GM12878 (cell line): Measurements from ENCODE around the gene CD70. TPM values are rescaled to one million over a fixed set of nuclear protein-coding genes. Genes with fewer than 3 reads are reported as not detected.

Experiments used
- CBFB ChIP-seq: IDR thresholded peaks from 2 replicates; pipeline ENCODE4 v1.6.1; 2016; ENCODE audit warnings: antibody characterized with exemption, low read depth
- CEBPB ChIP-seq, 2 experiments: fragments of 150-350 bp in 1 of 2; IDR thresholded peaks; 2 replicates each; pipeline ENCODE4 v1.6.1; 2012 to 2014; ENCODE audit warnings: low read depth in 2 of 2, low read length in 2 of 2, borderline replicate concordance in 1 of 2, inconsistent platforms in 1 of 2
- CREM ChIP-seq: IDR thresholded peaks from 2 replicates; pipeline ENCODE4 v1.6.1; 2014; ENCODE audit warnings: antibody characterized with exemption, low read depth
- ETV6 ChIP-seq, 2 experiments: fragments of 450-650 bp in 1 of 2; IDR thresholded peaks in 1 of 2; conservative IDR thresholded peaks in 1 of 2; 2 replicates each; pipeline ENCODE4 v1.6.1; 2014; ENCODE audit warnings: antibody characterized with exemption in 1 of 2, borderline replicate concordance in 1 of 2, low read depth in 1 of 2, mild to moderate bottlenecking in 1 of 2, moderate library complexity in 1 of 2
- FOXM1 ChIP-seq: IDR thresholded peaks from 2 replicates; pipeline ENCODE4 v1.6.1; 2012; ENCODE audit warnings: low read depth, mild to moderate bottlenecking, inconsistent platforms, low read length, moderate library complexity
- HDGF ChIP-seq: fragments of 450-650 bp; IDR thresholded peaks from 2 replicates; pipeline ENCODE4 v1.6.1; 2016; ENCODE audit warnings: antibody characterized with exemption
- IKZF2 ChIP-seq, 2 experiments: fragments of 450-650 bp; IDR thresholded peaks; 2 replicates each; pipeline ENCODE4 v1.6.1; 2017; ENCODE audit warnings: mild to moderate bottlenecking in 2 of 2, moderate library complexity in 2 of 2
- JUNB ChIP-seq: IDR thresholded peaks from 2 replicates; pipeline ENCODE4 v1.6.1; 2016; ENCODE audit warnings: antibody characterized with exemption, mild to moderate bottlenecking
- KDM1A ChIP-seq: fragments of 200-600 bp; sonication (generic); IDR thresholded peaks from 2 replicates; pipeline ENCODE4 v1.6.1; 2016; ENCODE audit warnings: borderline replicate concordance
- LARP7 ChIP-seq: fragments of 450-650 bp; IDR thresholded peaks from 2 replicates; pipeline ENCODE4 v1.6.1; 2017; ENCODE audit warnings: mild to moderate bottlenecking
- MEF2B ChIP-seq: fragments of 450-650 bp; IDR thresholded peaks from 2 replicates; pipeline ENCODE4 v1.6.1; 2018; ENCODE audit warnings: mild to moderate bottlenecking, moderate library complexity; ENCODE audit not compliant: partially characterized antibody, poor library complexity, severe bottlenecking
- MTA2 ChIP-seq: fragments of 450-650 bp; IDR thresholded peaks from 2 replicates; pipeline ENCODE4 v1.6.1; 2016; ENCODE audit warnings: low read depth, mild to moderate bottlenecking, moderate library complexity
- NR2F1 ChIP-seq: fragments of 450-650 bp; conservative IDR thresholded peaks from 2 replicates; pipeline ENCODE4 v1.6.1; 2017; ENCODE audit warnings: mild to moderate bottlenecking
- POLR2AphosphoS5 ChIP-seq: IDR thresholded peaks from 2 replicates; pipeline ENCODE4 v1.6.1; 2011; ENCODE audit warnings: mild to moderate bottlenecking, low read length, inconsistent platforms
- RCOR1 ChIP-seq: conservative IDR thresholded peaks from 2 replicates; pipeline ENCODE4 v1.6.1; 2012; ENCODE audit warnings: low read depth, low read length, improper control_type of control experiment
- RFX5 ChIP-seq: IDR thresholded peaks from 2 replicates; pipeline ENCODE4 v1.6.1; 2011; ENCODE audit warnings: low read depth, low read length, improper control_type of control experiment
- SIN3A ChIP-seq: IDR thresholded peaks from 2 replicates; pipeline ENCODE4 v1.6.1; 2012; ENCODE audit warnings: low read depth, low read length, improper control_type of control experiment
- SRF ChIP-seq, 2 experiments: IDR thresholded peaks; 2 replicates each; pipeline ENCODE4 v1.6.1; 2011; ENCODE audit warnings: low read depth in 2 of 2, low read length in 2 of 2, mild to moderate bottlenecking in 1 of 2, moderate library complexity in 1 of 2
- SUPT20H ChIP-seq: IDR thresholded peaks from 2 replicates; pipeline ENCODE4 v1.6.1; 2011; ENCODE audit warnings: low read depth, mild to moderate bottlenecking, low read length, moderate library complexity, borderline replicate concordance; ENCODE audit not compliant: control insufficient read depth
- ZBED1 ChIP-seq: IDR thresholded peaks from 2 replicates; pipeline ENCODE4 v1.6.1; 2016; ENCODE audit warnings: borderline replicate concordance
- polyA plus RNA-seq, 11 experiments: library from polyadenylated mRNA; depleted of rRNA in 4 of 11; unstranded in 6 of 11; stranded (reverse) in 5 of 11; fragments of >200 nt; fragmentation: Nextera tagmentation in 4 of 11; fragmentation: Illumina TruSeq in 1 of 11; extraction: Ambion mirVana in 4 of 11; extraction: Trizol in 1 of 11; gene quantifications; 1 replicate in 1 of 11; 2 replicates in 10 of 11; pipeline versions ENCODE4 v1.2.1 to v1.2.3, GENCODE V29; 2011 to 2016; ENCODE audit warnings: inconsistent platforms in 2 of 11, missing spikeins in 2 of 11, low read depth in 1 of 11
- total RNA-seq, 4 experiments: library from RNA; depleted of rRNA in 3 of 4; stranded (reverse); fragments of >200 nt in 3 of 4; fragmentation: Illumina TruSeq in 1 of 4; extraction: Trizol in 1 of 4; gene quantifications; 2 replicates each; pipeline versions ENCODE4 v1.2.1 to v1.2.3, GENCODE V29; 2013 to 2021
- TF ChIP-seq, protein P1 (sequence below): fragments of 450-650 bp; IDR thresholded peaks from 2 replicates; pipeline ENCODE4 v1.6.1; 2018; ENCODE audit warnings: mild to moderate bottlenecking, low read depth, moderate library complexity; ENCODE audit not compliant: partially characterized antibody
- TF ChIP-seq, protein P2 (sequence below): fragments of 450-650 bp; IDR thresholded peaks from 2 replicates; pipeline ENCODE4 v1.6.1; 2017; ENCODE audit warnings: mild to moderate bottlenecking
- TF ChIP-seq, protein P3 (sequence below): fragments of 450-650 bp; formaldehyde crosslinking; IDR thresholded peaks from 2 replicates; pipeline ENCODE4 v1.5.0; 2022; ENCODE audit warnings: mild to moderate bottlenecking, missing genetic modification characterization

The CD70 gene
- total and polyA plus RNA-seq, 10 of the 15 experiments (the other 5 are each of a cell fraction or from before 2014, with no cell fraction given): 16.4 to 441 (median 265) TPM

DNA sequence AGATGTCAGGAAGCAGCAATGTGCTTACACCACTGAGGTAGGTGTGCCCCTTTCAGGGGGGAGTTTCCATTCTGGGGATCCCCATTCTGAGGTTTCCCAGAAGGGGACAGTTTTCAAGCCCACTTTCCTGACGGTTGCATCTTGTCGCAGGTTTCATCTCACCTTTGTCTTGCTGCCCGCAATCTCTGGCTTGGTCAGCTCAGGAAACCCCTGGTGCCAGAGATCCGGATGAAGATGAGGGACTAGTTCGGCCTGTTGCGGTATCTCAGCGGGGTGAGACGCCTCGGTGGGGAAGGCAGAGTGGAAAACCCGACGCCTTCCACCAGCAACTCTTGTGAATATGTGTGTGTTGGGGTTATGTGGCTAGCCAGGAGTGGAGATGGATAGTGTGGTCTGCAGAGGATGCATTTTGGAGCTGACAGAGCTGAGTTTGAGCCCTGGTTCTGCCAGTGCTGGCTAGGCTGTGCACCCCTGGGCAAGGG is 47.0 kb downstream of the CD70 start (continued):
- TF ChIP-seq, protein P1, sequence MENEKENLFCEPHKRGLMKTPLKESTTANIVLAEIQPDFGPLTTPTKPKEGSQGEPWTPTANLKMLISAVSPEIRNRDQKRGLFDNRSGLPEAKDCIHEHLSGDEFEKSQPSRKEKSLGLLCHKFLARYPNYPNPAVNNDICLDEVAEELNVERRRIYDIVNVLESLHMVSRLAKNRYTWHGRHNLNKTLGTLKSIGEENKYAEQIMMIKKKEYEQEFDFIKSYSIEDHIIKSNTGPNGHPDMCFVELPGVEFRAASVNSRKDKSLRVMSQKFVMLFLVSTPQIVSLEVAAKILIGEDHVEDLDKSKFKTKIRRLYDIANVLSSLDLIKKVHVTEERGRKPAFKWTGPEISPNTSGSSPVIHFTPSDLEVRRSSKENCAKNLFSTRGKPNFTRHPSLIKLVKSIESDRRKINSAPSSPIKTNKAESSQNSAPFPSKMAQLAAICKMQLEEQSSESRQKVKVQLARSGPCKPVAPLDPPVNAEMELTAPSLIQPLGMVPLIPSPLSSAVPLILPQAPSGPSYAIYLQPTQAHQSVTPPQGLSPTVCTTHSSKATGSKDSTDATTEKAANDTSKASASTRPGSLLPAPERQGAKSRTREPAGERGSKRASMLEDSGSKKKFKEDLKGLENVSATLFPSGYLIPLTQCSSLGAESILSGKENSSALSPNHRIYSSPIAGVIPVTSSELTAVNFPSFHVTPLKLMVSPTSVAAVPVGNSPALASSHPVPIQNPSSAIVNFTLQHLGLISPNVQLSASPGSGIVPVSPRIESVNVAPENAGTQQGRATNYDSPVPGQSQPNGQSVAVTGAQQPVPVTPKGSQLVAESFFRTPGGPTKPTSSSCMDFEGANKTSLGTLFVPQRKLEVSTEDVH: no peak
- TF ChIP-seq CBFB (peak; percentile 73), POLR2AphosphoS5 (no peak), RCOR1 (no peak), CEBPB (IDR thresholded peaks at IDR 0.05; ENCODE audit: borderline replicate concordance in 1 of 2, low read depth in 2 of 2, low read length in 2 of 2) (no peak), JUNB (0 out of 2 replicates have a peak, but pooled peaks have one; percentile 12), SUPT20H (no peak), CREM (peak; percentile 54; the same call in 1 of the 2 replicates), KDM1A (no peak), IKZF2 (IDR thresholded peaks at IDR 0.05) (peak; percentile 89 to 92), ETV6 (conservative IDR thresholded peaks at IDR 0.05 in 1 of 2, IDR thresholded peaks at IDR 0.05 in 1 of 2; ENCODE audit: borderline replicate concordance in 1 of 2, low read depth in 1 of 2) (peak in 1 of 2 experiments; percentile 63; a peak in 2 of 4 replicates), ZBED1 (no peak), HDGF (no peak), SRF (IDR thresholded peaks at IDR 0.05; ENCODE audit: low read depth in 2 of 2, low read length in 2 of 2) (no peak), MEF2B (peak; percentile 32), FOXM1 (peak; percentile 78; the same call in 1 of the 2 replicates), NR2F1 (peak; percentile 51; the same call in 1 of the 2 replicates), SIN3A (no peak), MTA2 (peak; percentile 72), LARP7 (no peak), RFX5 (no peak)
- TF ChIP-seq, protein P2, sequence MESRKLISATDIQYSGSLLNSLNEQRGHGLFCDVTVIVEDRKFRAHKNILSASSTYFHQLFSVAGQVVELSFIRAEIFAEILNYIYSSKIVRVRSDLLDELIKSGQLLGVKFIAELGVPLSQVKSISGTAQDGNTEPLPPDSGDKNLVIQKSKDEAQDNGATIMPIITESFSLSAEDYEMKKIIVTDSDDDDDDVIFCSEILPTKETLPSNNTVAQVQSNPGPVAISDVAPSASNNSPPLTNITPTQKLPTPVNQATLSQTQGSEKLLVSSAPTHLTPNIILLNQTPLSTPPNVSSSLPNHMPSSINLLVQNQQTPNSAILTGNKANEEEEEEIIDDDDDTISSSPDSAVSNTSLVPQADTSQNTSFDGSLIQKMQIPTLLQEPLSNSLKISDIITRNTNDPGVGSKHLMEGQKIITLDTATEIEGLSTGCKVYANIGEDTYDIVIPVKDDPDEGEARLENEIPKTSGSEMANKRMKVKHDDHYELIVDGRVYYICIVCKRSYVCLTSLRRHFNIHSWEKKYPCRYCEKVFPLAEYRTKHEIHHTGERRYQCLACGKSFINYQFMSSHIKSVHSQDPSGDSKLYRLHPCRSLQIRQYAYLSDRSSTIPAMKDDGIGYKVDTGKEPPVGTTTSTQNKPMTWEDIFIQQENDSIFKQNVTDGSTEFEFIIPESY: no peak
- TF ChIP-seq, protein P3, sequence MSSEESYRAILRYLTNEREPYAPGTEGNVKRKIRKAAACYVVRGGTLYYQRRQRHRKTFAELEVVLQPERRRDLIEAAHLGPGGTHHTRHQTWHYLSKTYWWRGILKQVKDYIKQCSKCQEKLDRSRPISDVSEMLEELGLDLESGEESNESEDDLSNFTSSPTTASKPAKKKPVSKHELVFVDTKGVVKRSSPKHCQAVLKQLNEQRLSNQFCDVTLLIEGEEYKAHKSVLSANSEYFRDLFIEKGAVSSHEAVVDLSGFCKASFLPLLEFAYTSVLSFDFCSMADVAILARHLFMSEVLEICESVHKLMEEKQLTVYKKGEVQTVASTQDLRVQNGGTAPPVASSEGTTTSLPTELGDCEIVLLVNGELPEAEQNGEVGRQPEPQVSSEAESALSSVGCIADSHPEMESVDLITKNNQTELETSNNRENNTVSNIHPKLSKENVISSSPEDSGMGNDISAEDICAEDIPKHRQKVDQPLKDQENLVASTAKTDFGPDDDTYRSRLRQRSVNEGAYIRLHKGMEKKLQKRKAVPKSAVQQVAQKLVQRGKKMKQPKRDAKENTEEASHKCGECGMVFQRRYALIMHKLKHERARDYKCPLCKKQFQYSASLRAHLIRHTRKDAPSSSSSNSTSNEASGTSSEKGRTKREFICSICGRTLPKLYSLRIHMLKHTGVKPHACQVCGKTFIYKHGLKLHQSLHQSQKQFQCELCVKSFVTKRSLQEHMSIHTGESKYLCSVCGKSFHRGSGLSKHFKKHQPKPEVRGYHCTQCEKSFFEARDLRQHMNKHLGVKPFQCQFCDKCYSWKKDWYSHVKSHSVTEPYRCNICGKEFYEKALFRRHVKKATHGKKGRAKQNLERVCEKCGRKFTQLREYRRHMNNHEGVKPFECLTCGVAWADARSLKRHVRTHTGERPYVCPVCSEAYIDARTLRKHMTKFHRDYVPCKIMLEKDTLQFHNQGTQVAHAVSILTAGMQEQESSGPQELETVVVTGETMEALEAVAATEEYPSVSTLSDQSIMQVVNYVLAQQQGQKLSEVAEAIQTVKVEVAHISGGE (CRISPR knock-in tag): no peak
